Loucy (cell line): ENCODE results near the gene ARFGEF3.

Experiments used
- EZH2phosphoT487 ChIP-seq: fragments of 200-600 bp; IDR thresholded peaks from 2 replicates; pipeline ENCODE4 v1.6.1; 2018; ENCODE audit warnings: antibody characterized with exemption, mild to moderate bottlenecking, moderate library complexity, borderline replicate concordance
- TF ChIP-seq, protein P1 (sequence below): fragments of 200-600 bp; sonication (generic); conservative IDR thresholded peaks from 2 replicates; pipeline ENCODE4 v1.5.1; 2014; ENCODE audit warnings: mild to moderate bottlenecking, antibody characterized with exemption, low read length

DNA sequence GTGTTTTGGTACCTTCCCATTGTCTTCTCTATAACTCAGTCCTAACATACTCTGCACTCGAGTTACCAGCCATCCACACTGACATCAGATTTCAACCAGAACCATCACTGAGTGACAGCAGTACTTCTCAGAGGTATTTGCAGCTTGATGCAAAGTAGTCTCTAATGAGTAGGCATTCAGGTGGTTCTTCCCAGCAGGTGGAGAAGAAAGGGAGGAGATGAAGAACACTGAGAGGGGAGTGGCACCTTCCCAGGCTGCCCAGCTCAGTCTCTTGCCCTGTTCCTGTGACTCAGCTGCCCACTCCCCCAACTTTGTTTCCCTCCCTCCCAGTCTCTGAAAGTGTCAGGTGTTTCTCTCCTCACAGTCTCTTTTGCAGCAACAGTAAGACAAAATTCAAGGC lies 177.3 kb downstream of the ARFGEF3 start:
- TF ChIP-seq, protein P1, sequence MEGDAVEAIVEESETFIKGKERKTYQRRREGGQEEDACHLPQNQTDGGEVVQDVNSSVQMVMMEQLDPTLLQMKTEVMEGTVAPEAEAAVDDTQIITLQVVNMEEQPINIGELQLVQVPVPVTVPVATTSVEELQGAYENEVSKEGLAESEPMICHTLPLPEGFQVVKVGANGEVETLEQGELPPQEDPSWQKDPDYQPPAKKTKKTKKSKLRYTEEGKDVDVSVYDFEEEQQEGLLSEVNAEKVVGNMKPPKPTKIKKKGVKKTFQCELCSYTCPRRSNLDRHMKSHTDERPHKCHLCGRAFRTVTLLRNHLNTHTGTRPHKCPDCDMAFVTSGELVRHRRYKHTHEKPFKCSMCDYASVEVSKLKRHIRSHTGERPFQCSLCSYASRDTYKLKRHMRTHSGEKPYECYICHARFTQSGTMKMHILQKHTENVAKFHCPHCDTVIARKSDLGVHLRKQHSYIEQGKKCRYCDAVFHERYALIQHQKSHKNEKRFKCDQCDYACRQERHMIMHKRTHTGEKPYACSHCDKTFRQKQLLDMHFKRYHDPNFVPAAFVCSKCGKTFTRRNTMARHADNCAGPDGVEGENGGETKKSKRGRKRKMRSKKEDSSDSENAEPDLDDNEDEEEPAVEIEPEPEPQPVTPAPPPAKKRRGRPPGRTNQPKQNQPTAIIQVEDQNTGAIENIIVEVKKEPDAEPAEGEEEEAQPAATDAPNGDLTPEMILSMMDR: no peak
- no peak for TF ChIP-seq EZH2phosphoT487
